ENCODE data around the gene CRYAB.
"Not testable (repeated sequence)": the region's sequence is repeated elsewhere in the genome, so short reads cannot be mapped to it uniquely, and the experiment has no call there.

The CRYAB gene

DNA sequence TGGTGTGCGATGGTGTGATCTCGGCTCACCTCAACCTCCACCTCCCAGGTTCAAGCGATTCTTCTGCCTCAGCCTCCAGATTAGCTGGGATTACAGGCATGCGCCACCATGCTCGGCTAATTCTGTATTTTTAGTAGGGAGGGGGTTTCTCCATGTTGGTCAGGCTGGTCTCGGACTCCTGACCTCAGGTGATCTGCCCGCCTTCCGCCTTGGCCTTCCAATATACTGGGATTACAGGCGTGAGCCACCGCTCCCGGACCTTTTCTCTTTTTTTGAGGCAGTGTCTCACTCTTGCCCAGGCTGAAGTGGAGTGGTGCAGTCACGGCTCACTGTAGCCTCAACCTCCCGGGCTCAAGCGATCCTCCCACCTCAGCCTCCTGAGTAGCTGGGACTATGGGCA, 21.6 kb upstream of the CRYAB start:
- DNase-seq, result not testable (repeated sequence)

DNA sequence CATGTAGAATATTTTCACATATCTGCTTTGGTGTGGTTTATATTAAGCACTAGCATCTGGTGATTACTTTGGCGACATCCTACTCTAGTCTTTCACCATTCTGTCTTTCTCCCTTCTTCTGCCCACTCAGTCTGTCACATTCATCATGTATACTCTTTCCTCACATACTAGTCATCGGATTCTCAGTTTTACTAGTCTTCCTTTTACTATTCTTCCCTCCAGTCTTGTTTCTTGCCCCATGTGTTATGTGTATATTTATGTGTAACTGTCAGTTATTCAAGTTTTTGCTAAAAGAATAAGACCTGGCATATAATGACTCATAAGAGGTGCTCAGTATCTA, 21.0 kb upstream of the CRYAB start:
- no peak for DNase-seq

- DNase-seq, result no peak
Observed at GRCh38 chr11:111930472-111930871, 18.9 kb upstream of the CRYAB start.

DNA sequence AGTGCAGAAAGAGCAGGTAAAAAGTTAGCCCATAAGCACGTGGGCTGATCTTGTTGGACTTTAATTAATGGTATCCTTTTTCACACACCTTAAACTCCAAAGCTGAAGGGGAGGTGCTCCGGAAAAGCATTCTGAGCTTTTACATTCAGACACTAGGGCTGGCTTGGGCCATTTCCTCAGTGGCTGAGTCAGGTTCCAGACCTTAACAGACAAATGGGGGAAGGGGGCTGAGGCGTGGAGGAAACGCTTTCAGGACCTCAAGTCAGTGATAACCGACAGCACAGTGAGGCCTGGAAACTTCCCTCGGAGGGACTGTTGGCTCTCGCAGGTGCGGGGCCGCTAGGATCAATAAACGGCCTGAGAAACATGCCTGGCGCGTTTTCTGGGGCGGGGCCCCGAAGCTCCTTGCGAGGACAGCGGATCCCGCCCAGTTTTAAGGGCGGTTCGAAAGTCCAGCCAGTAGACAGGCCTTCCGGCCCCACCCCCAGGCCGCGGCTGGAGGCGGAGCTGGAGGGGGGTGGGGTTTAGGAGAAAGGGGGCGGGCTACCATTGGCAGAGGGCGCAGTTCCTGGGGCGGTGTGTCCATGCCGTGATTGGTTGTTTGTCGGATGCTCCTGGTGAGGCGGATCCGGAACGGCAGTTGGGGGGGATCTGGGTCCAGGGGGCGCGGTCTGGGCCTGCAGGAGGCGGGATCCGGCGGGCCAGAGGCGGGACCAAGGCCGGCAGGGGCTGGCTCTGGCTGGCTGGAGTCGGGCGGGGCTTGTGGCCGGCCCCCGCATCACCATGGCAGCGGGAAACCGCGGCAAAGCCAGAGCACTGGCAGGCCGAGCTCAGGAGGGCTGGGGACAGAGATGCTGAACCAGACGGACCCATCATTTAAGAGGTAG, 15.2 kb upstream of the CRYAB start:
- peak; percentile 91 for DNase-seq

DNA sequence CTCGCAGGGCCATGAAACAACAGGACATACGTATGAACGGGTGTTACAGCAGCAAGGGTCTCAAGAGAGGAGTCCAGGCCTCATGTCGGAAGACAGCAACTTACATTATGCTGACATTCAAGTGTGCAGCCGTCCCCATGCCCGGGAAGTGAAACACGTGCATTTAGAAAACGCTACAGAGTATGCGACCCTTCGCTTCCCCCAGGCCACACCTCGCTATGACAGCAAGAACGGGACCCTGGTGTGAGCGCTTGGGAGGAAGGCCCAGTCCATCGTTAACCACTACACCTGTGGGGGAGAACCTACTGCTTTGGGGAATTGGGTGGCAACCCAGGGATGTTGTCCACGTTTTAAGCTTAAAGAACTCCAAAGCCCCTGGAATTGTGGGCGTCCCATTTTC, 14.4 kb upstream of the CRYAB start:
- DNase-seq, result no peak

DNA sequence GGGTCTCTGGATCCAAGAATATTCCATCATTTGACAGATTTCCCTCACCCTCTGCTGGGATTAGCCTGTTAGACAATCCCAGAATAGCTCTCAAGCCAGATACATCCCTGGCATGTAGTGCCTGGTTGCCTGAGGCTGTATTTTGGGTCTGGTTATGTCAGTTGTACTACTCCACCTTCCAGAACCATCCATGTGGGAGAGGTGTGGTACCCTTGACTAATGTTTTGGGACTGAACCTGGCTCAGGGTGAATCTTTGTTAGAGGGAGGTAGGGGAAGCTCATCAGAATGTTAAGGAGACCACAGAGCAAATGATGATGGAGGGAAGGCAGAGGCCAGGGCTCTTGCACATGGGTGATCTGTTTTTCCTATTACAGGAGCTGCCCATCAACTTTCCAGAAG, 12.4 kb upstream of the CRYAB start:
- DNase-seq, result no peak

- no peak for DNase-seq
Observed at GRCh38 chr11:111923351-111923788, 11.8 kb upstream of the CRYAB start.

DNA sequence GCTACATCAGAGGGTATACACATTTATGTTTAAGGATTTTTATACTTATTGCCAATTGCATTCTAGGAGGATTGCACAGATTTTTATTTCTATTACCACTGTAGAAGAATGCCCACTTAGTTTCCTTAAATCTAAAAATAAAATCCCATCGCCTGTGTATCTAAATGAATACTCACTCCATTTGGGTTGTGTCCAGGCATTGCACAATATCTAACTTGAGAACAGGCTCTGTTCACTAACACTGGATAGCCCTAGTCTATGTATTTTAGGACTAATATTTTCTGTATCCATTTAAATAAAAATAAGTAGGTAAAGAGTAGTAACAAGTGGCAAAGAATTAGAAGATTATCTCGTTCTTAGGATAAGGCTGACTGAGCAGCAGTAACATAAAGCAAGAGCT, 11.2 kb upstream of the CRYAB start:
- no peak for DNase-seq

DNA sequence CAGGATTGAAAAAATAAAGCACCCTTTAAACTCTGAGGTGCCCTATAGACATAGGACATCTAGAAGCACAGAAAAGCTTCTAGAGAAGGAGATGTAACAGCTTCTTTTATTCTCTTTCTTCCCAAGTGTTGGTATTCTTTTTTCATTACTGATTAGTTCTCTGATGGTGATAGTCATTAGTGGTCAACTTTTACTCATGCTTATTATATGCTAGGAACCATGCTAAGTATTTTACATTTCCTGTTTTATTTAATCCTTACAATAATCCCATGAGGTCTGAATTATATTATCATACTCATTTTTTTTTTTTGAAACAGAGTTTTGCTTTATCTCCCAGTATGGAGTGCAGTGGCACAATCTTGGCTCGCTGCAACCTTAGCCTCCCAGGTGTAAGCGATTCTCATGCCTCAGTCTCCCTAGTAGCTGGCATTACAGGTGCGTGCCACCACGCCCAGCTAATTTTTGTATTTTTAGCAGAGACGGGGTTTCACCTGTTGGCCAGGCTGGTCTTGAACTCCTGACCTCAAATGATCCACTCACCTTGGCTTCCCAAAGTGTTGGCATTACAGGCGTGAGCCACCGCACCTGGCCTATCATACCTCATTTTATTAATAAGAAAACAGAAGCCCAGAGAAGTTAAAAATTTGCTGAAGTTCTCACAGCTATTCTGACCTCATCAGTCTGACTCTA, 10.1 kb upstream of the CRYAB start:
- DNase-seq, result no peak

- no peak for DNase-seq
Observed at GRCh38 chr11:111920908-111921307, 9.3 kb upstream of the CRYAB start.

DNA sequence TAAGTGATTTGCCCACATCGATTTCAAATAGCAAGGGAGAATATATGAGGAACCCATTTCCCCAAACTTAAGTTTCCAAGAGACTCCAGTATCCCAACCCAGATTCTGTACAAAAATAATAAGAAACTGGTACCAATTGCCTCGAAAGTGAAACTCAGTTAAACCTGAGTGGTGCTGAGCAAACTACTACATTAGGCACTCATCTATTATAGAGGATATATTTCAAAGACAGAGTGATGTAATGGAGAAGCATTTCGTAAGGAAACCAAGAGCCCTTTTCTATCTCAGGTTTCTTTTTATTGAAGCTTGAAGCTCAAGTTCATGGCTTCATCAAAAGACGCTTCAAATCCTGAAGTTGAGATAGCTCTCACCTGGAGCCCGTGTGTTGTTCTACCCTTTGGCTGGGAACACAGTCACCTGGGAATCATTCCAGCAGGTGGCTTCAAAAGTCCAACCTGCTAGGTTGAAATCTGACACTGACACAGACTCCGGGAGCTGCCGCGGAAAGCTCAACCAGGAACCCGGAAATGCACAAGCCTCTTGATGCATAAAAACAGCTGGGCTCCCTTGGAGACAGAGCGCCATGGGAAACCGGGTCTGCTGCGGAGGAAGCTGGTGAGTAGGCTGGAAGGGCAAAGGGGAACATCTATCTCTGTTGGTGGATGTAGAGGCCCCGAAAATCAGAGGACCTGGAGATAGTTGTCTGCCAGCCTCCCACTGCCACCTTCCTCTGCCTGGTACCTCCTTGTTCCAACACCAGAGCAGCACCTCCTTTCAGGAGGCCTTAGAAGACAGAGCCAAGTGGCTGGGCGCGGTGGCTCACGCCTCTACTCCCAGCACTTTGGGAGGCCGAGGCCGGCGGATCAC, 7.1 kb upstream of the CRYAB start, which contains the start of gene C11orf52:
Gene C11orf52 (plus strand): TSS at position 524 of the 867 bp plus-strand sequence. CDS start 60 bp downstream, at position 584.
- no peak for DNase-seq

DNA sequence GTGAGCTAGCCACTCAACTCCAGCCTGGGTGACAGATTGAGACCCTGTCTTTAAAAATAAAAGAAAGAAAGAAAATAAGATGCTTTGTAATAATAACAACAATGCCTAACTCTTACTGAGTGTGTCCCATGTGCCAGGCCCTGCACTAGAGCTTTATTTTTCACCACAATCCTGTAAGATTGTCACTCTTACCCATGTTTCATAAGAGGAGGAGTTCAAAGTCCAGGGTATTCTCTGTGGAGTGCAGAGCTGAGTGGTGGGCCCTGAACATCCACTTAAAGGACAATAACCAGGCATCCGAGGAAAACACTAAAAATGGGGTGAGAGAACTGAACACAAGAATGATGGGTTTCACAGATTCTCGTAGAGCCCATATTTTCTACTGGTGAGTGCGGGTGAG, 6.2 kb upstream of the CRYAB start:
- DNase-seq, result no peak

DNA sequence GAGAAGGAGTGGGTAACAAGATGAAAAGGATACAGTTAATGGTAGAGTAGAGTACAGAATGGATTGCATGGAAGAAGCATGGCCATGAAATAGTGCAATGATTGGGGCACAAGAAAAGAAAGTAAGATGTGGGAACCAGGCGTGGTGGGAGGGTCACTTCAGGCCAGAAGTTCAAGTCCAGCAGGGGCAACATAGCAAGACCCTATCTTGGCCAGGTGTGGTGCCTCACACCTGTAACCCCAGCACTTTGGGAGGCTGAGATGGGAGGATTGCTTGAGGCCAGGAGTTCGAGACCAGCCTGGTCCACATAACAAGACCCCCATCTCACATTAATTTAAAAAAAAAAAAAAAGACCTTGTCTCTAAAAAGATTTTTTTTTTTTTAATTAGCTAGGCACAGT, 5.7 kb upstream of the CRYAB start:
- no peak for DNase-seq

DNA sequence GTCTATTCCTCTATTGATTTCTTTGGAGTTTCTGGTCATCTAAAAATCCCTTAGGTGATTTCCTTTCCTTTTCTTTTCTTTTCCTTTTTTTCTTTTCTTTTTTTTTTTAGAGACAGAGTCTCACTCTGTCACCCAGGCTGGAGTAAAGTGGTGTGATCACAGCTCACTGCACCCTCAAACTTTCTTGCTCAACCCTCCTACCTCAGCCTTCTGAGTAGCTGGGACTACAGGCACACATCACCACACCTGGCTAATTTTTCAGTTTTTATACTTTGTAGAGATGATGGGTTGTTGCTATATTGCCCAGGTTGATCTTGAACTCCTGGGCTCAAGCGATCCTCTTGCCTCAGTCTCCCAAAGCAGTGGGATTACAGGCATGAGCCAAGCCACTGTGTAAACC, 5.2 kb upstream of the CRYAB start:
- DNase-seq, result no peak

- no peak for DNase-seq
Observed at GRCh38 chr11:111913997-111914396, 2.4 kb upstream of the CRYAB start.

GRCh38 chr11:111913031-111913861, 1.7 kb upstream of the CRYAB start:
- no peak for DNase-seq

DNA sequence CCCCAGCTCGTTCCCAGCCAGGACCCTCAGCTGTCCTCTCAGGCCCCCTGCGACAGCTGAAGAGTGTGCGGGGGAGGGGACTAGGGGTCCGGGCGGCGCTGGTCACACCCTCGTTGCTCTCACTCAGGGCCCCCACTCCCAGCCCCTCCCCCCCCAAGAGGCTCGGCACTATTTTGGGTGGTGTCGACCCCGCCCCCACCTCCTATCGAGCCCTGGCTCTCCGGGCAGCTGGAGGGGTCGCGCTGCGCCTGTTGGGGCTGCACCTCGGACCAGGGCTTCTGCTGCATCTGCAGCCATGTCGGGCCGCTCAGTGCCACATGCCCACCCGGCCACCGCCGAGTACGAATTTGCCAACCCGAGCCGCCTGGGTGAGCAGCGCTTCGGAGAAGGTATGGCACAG, 965 bp upstream of the CRYAB start, which contains the start of gene HSPB2:
Gene HSPB2 (plus strand): TSS at position 200 of the 400 bp plus-strand sequence. CDS start 96 bp downstream, at position 296.
- DNase-seq, result no peak

- no peak for DNase-seq
Observed at GRCh38 chr11:111910676-111911562, 651 bp downstream of the CRYAB start.

DNA sequence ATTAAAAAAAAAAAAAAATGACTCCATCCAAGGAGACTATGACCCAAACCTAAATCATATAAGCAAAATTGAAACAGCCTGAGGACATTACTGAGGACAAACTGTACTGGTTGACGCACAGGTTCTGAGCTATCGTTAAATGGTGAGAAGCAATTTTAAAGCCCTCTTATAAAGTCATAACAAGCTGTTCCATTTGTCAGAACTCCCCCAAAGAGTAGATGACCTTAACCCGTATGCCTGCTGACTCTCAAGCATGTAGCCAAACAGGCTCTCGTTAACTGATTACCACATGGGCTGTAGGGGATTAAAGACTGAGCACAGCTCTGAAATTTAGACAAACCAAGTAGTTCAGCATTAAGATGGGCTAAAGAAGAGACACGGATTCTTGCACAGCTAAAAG, 2.2 kb downstream of the CRYAB start:
- DNase-seq, result no peak

DNA sequence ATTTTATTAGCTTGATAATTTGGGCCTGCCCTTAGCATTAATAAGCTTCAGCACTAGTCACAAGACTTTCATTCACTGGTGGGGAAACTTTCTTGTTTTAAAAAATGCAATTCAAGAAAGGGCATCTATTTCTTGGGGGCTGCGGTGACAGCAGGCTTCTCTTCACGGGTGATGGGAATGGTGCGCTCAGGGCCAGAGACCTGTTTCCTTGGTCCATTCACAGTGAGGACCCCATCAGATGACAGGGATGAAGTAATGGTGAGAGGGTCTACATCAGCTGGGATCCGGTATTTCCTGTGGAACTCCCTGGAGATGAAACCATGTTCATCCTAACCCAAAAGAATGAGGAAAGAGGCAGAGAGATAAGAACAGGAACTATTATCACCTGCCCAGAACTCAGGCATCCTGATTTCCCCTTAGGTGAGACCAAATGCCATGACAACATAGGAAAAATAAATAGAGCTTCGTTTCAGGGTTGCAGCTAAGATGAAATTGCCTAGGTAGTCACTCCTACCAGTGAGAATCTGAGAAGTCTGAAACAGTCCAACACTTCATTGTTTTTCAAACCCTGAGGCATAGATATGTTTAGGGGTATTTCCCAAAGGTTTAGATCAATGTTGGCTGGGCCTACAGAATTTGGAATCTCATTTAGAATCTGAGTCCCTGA, 2.8 kb downstream of the CRYAB start:
- DNase-seq, result no peak

GRCh38 chr11:111906680-111907079, 4.9 kb downstream of the CRYAB start:
- DNase-seq, result no peak
